ENCODE measurements around the gene REG4.

Gene REG4

DNA sequence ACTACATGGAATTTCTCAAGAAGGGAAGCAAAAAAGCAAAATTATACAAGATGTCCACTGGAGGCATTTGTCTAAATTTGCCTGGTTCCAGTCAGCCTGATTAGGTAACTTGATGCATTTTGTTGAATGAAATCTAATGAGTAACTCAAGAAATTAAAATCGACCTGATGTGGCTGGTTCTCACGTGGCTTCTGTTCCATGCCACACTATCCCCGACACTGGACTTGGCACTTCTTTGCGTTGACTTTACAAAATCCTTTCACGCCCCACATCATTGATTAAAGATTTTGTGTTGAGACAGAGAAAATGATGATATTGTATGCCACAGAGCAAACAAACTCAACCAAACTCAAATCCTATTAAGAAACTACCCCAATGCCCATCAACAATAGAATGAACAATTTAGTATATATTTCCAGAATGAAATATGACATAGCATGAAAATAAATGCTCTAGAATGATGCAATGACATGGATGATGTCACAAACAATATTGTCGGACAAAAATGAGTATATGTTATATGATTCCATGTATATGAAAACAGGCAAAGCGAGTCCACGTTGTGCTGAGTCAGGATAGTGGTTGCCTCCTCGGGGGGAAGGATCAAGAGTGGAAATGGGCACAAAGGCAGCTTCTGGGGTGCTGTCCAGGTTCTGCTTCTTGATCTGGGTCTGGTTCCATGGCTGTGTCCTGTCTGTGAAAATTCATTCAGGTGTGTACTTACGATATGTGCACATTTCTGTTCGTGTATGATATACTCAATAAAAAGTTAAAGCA, 29.6 kb downstream of the REG4 start:
- DNase-seq (ENCODE audit: low read depth in 1 of 2, low spot score in 1 of 2) = no peak

DNA sequence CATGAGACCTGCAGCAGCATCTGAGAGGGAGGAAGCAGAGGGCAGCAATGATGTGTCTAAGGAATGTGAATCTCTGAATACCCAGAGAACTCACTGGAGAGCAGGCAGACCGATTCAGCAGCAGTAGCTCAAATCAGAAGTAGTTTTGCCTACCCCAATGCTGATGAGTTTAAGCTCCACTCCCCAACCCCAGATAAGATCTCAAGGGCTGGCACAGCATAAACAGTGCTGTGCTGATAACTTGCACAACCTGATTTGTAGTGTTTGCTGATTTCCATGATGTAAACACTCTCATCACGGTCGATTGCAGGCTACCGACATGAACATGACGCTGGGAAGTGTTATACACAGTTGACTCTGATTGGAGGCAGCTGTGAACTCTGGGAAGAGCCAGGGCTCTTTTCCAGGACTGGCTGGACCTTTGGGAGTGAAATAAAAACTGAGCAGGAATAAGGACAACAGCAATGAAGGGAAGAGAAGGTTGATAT, 31.3 kb downstream of the REG4 start:
- DNase-seq (ENCODE audit: low read depth in 1 of 2, low spot score in 1 of 2) = no peak

DNA sequence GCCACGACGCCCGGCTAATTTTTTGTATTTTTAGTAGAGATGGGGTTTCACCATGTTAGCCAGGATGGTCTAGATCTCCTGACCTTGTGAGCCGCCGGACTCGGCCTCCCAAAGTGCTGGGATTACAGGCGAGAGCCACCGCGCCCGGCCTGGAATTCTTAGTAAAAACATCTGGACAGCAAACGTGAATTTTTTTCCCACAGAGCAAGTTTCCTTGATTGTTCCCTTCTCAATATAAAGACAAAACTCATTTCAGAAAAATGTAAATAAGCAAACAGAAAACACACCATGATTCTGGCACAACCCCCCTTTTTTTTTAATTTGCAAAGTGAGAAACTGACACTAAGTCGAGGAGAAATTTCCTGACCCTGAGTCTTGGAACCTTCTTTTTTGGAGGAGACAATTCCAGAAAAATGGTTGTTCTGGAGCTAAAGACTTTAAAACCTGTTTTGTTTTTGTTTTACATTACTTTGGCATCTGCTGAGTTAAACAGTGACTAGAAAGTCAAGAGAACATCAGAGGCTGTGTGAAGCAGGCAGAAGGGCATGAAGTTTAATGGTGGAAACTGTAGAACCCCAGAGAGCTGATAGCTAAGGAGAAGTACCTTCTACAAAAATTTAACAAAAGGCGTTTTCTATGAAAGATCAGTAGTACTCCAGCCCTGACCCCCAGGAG, 32.2 kb downstream of the REG4 start:
- no peak for DNase-seq (ENCODE audit: low read depth in 1 of 2, low spot score in 1 of 2)

- no peak for DNase-seq (ENCODE audit: low read depth in 1 of 2, low spot score in 1 of 2)
Measured at GRCh38 chr1:119778359-119778758, 32.9 kb downstream of the REG4 start.

- DNase-seq (ENCODE audit: low read depth in 1 of 2, low spot score in 1 of 2) = no peak
Measured at GRCh38 chr1:119774746-119775490, 36.3 kb downstream of the REG4 start.

DNA sequence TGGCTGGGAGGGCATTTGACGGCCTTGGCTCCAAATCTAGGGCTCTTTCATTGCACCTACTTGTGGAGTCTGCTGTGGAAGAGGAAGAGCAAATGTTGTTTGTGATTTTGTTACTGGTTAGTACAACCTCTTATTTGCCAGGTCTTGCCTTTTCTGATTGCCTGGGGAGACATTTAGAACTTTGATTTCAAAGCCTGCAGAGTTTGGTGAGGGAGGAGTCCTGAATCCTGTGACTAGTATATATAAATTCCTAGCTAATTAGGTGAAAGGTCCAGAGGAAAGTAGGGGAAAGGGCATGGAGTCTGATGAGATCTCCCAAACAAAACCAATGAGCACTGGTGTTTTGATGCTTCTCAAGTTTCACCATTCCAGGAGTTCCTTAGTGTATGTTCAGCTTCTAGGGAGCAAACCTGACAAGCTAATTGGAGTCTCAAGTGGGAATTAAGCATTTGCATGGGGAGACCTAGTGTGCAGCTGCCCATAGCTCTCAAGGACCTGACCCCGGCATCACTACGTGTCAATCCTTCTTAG, 37.5 kb downstream of the REG4 start:
- DNase-seq (ENCODE audit: low read depth in 1 of 2, low spot score in 1 of 2) = no peak

DNA sequence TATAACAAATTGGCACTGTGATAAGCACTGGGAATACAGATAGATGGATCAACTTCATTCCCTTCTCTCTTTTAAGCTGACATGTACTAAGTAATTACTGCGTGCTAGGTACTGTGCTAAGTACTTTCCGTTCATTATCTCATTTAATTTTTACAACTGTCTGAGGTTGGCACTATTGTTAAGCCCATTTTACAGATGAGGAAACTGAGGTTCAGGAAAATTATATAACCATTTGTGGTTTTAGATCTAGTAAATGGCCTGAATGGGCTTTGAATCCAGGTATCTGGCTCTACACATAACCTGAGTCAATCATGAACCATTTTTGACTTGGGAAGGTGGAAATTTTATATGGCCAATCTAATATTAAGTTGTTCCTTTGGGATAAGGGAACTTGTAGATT, 39.0 kb downstream of the REG4 start:
- DNase-seq (ENCODE audit: low read depth in 1 of 2, low spot score in 1 of 2) = no peak

DNA sequence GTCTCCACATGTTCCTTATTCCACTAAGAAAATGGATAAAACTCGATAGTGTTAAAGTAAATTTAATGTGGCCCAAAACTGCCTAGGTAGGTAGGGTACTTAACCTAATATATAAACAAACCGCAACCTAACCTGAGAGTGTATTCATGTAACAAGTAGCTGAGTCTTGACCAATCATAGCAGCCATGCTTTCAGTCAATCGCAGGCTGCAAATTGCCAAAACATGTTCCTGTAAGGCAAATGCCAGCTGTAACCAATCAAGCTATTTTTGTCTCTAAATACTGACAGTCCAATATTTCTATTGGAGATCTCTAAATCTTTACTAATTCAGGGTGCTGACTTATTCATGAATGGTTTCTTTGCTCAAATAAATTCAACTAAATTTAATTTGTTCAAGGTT, 39.5 kb downstream of the REG4 start:
- no peak for DNase-seq (ENCODE audit: low read depth in 1 of 2, low spot score in 1 of 2)

DNA sequence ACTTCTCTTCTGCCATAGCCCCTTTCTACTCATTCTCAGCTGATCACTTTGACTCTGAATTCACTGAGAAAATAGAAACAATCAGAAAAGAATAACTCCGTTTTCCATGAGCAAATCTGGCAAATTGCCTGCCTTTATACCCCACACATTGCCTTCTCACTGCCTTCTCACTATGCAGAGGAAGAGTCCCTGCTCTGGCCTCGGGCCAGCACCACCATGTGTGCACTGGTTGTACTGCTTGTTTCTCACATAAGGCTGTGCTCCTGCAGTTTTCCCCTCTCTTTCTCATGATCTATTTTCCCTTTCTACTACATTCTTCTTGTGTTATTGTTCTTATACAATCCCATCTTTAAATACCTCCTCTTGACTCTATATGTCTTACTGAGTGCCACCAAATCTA, 40.2 kb downstream of the REG4 start:
- DNase-seq (ENCODE audit: low read depth in 1 of 2, low spot score in 1 of 2) = no peak

- no peak for DNase-seq (ENCODE audit: low read depth in 1 of 2, low spot score in 1 of 2)
Measured at GRCh38 chr1:119768778-119769177, 42.5 kb downstream of the REG4 start, which contains the start of gene HMGCS2. Gene HMGCS2 (minus strand): TSS chr1:119768905. CDS start chr1:119768844, 61 bp downstream.

GRCh38 chr1:119767486-119767885, 43.8 kb downstream of the REG4 start:
- DNase-seq (ENCODE audit: low read depth in 1 of 2, low spot score in 1 of 2) = no peak

- no peak for DNase-seq (ENCODE audit: low read depth in 1 of 2, low spot score in 1 of 2)
Measured at GRCh38 chr1:119766374-119766794, 44.9 kb downstream of the REG4 start.

DNA sequence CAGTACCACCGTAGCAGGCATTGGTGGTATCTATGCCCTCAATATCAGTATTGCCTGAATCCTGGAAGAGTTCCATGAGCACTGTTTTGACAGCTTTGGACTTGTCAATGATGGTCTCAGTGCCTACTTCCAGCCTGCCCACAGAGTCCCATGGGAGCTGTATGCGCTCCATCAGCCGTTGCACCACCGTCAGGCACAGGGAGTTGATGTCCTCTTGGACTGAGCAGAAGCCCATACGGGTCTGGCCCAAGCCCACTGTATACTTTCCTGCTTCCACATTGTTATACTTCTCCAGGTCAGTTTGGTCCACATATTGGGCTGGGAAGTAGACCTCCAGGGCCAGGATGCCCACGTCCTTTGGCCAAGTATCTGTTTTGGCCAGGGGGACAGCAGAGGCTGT, 47.0 kb downstream of the REG4 start:
- no peak for DNase-seq (ENCODE audit: low read depth in 1 of 2, low spot score in 1 of 2)

- DNase-seq (ENCODE audit: low read depth in 1 of 2, low spot score in 1 of 2) = no peak
Measured at GRCh38 chr1:119762953-119763352, 48.3 kb downstream of the REG4 start.

DNA sequence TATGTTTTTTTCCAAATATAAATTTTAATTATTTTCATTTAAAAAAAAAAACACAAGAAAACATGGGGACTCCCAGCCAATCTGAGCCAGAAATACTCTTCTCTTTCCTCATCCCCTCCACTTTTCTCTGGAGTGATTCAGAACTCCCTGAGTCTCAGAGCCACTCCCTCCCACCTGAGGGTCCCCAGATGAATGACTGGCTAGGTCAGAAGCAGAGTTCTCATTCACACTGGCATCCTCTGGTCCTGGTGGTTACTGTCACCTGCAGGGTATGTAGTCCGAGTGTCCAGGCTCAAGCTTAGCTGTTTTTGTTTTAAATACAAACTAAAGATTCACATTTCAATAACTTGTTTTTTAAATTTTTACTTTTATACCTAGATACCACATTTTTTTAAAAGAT, 48.9 kb downstream of the REG4 start:
- no peak for DNase-seq (ENCODE audit: low read depth in 1 of 2, low spot score in 1 of 2)

- DNase-seq (ENCODE audit: low read depth in 1 of 2, low spot score in 1 of 2) = no peak
Measured at GRCh38 chr1:119758584-119758983, 52.7 kb downstream of the REG4 start.

DNA sequence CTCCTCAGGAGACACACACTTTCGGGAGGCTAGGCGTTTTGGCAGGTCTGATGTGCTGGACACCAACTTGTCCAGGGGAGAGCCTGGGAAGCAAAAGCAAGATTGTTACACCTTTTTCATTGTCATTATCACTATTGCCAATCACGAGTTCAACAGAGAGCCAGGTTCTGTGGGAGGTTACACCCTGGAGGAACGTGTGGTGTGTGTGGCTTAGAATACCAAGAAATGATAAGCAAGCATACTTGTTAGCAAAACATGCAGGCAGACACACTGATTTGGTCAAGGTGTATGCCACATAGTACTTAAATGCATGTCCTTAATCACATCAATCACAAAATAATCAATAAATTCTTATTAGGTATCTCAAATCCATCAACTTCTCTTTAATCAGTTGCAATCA, 58.7 kb downstream of the REG4 start:
- DNase-seq (ENCODE audit: low read depth in 1 of 2, low spot score in 1 of 2) = no peak

DNA sequence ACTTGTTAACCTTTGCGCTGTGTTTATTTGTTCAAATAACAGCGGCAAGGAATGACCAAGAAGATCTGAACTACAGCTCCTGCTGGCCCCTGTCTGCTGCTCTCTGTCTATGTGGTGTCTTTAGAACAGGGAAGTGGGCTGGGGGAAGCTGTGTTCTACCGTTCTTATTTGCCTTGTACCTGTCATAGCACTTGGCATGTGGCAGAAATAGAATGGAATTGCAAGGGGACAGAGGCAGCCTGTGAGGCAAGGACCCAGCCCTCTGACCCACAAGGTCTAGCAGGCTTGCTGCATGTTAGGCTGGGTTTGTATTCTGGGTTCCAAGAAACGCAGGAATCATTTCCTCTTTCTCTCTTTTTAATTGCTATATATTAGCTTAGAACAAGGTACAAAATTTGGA, 63.2 kb downstream of the REG4 start:
- no peak for DNase-seq (ENCODE audit: low read depth in 1 of 2, low spot score in 1 of 2)

- no peak for DNase-seq (ENCODE audit: low read depth in 1 of 2, low spot score in 1 of 2)
Measured at GRCh38 chr1:119747451-119747850, 63.8 kb downstream of the REG4 start.

DNA sequence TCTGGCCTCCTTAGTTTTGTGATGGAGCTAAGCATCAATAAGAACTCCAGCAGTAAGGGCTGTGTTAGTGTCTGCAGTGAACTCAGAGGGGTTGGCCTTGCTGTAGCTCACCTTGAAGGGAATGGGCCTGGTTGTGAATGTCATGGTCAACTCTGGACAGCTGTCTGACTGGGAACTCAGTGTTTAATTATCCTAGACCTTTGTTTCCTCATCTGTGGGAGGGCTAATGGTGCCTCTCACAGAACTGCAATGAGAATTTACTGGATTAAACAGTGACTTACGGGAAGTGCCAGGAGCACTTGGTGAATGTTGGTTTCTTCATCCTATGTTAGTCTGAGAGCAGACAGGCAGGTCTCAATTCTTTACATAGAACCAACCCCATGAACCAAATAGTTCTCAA, 66.2 kb downstream of the REG4 start:
- DNase-seq (ENCODE audit: low read depth in 1 of 2, low spot score in 1 of 2) = no peak

GRCh38 chr1:119744598-119744942, 66.7 kb downstream of the REG4 start:
- no peak for DNase-seq (ENCODE audit: low read depth in 1 of 2, low spot score in 1 of 2)

Data from stimulated activated CD4-positive, alpha-beta T cell treated with anti-CD3 and anti-CD28 coated beads, Interleukin-15, amount 100 ng/mL, for 1 hour (primary cell).